ENCODE data around the gene CD46.

Gene CD46

GRCh38 chr1:207829576-207829975 is 77.7 kb downstream of the CD46 start:
- DNase-seq = no peak
- H3K4me3 ChIP-seq (ENCODE audit: low read depth, low read length) = no peak overlapping the region
- no peaks in the 10 kb centered on the region for H3K27me3 ChIP-seq (replicated peaks)
- in situ Hi-C loops (cut with HindIII; ENCODE audit: low pct_ligation_motif_present, low sequenced_read_pairs) = no loop called here
- H3K36me3 ChIP-seq (replicated peaks) = no peaks in the 10 kb centered on the region
- no peak for TF ChIP-seq CTCF (IDR thresholded peaks at IDR 0.05; ENCODE audit: low read depth, low read length, missing control alignments)
- H3K27ac ChIP-seq = no peak overlapping the region

GRCh38 chr1:207830788-207831187 is 78.9 kb downstream of the CD46 start:
- no peaks in the 10 kb centered on the region for H3K27me3 ChIP-seq (replicated peaks)
- H3K36me3 ChIP-seq (replicated peaks) = no peaks in the 10 kb centered on the region
- in situ Hi-C loops (cut with HindIII; ENCODE audit: low pct_ligation_motif_present, low sequenced_read_pairs) = no loop called here
- H3K4me3 ChIP-seq (ENCODE audit: low read depth, low read length) = no peak overlapping the region
- no peak for TF ChIP-seq CTCF (IDR thresholded peaks at IDR 0.05; ENCODE audit: low read depth, low read length, missing control alignments)
- no peak for DNase-seq
- no peak overlapping the region for H3K27ac ChIP-seq

GRCh38 chr1:207831517-207832327 is 79.9 kb downstream of the CD46 start:
- no peak for TF ChIP-seq CTCF (IDR thresholded peaks at IDR 0.05; ENCODE audit: low read depth, low read length, missing control alignments)
- no peaks in the 10 kb centered on the region for H3K27me3 ChIP-seq (replicated peaks)
- no peak overlapping the region for H3K4me3 ChIP-seq (ENCODE audit: low read depth, low read length)
- in situ Hi-C loops (cut with HindIII; ENCODE audit: low pct_ligation_motif_present, low sequenced_read_pairs) = no loop called here
- no peak overlapping the region for H3K27ac ChIP-seq
- DNase-seq = no peak
- no peaks in the 10 kb centered on the region for H3K36me3 ChIP-seq (replicated peaks)

GRCh38 chr1:207832796-207833195 is 80.9 kb downstream of the CD46 start:
- in situ Hi-C loops (cut with HindIII; ENCODE audit: low pct_ligation_motif_present, low sequenced_read_pairs) = no loop called here
- TF ChIP-seq CTCF (IDR thresholded peaks at IDR 0.05; ENCODE audit: low read depth, low read length, missing control alignments) = no peak
- no peak overlapping the region for H3K27ac ChIP-seq
- H3K36me3 ChIP-seq (replicated peaks) = no peaks in the 10 kb centered on the region
- H3K4me3 ChIP-seq (ENCODE audit: low read depth, low read length) = no peak overlapping the region
- no peak for DNase-seq
- no peaks in the 10 kb centered on the region for H3K27me3 ChIP-seq (replicated peaks)

- no peaks in the 10 kb centered on the region for H3K36me3 ChIP-seq (replicated peaks)
- in situ Hi-C loops (cut with HindIII; ENCODE audit: low pct_ligation_motif_present, low sequenced_read_pairs) = no loop called here
- no peaks in the 10 kb centered on the region for H3K27me3 ChIP-seq (replicated peaks)
- H3K27ac ChIP-seq = no peak overlapping the region
- TF ChIP-seq CTCF (IDR thresholded peaks at IDR 0.05; ENCODE audit: low read depth, low read length, missing control alignments) = no peak
- H3K4me3 ChIP-seq (ENCODE audit: low read depth, low read length) = no peak overlapping the region
- DNase-seq = no peak
Measured at GRCh38 chr1:207833381-207833780, 81.5 kb downstream of the CD46 start.

Measured in brain microvascular endothelial cell (primary cell).